HepG2 (cell line): ENCODE measurements around the gene ERCC2. TPM values are rescaled to one million over a fixed set of nuclear protein-coding genes. Genes with fewer than 3 reads are reported as not detected.

ENCODE experiments used
- ATF1 ChIP-seq: IDR thresholded peaks from 2 replicates; pipeline ENCODE4 v1.6.1; 2016; ENCODE audit warnings: mild to moderate bottlenecking, control low read depth
- CHD2 ChIP-seq: IDR thresholded peaks from 2 replicates; pipeline ENCODE4 v1.6.1; 2011; ENCODE audit warnings: low read depth, low read length, improper control_type of control experiment
- EEA1 ChIP-seq: sonication (generic); formaldehyde crosslinking; IDR thresholded peaks from 2 replicates; pipeline ENCODE4 v1.5.1; 2020; ENCODE audit warnings: mild to moderate bottlenecking, missing genetic modification reagents, borderline replicate concordance
- ESRRA ChIP-seq: sonication (generic); formaldehyde crosslinking; IDR thresholded peaks from 2 replicates; pipeline ENCODE4 v1.5.1; 2020; ENCODE audit warnings: mild to moderate bottlenecking, low read depth, missing genetic modification reagents
- FOXA1 ChIP-seq, 2 experiments: fragments of 450-650 bp in 1 of 2; sonication (generic) in 1 of 2; formaldehyde crosslinking in 1 of 2; IDR thresholded peaks; 2 replicates each; pipeline versions ENCODE4 v1.4.0 to v1.6.1; 2016 to 2020; ENCODE audit warnings: missing genetic modification reagents in 1 of 2
- KDM5A ChIP-seq: fragments of 200-600 bp; sonication (generic); IDR thresholded peaks from 2 replicates; pipeline ENCODE4 v1.7.0; 2018; ENCODE audit warnings: antibody characterized with exemption, mild to moderate bottlenecking, low read length, borderline replicate concordance
- MZF1 ChIP-seq: sonication (generic); formaldehyde crosslinking; IDR thresholded peaks from 2 replicates; pipeline ENCODE4 v1.8.1; 2023; ENCODE audit warnings: mild to moderate bottlenecking, missing genetic modification reagents, borderline replicate concordance
- PLRG1 ChIP-seq: fragments of 450-650 bp; conservative IDR thresholded peaks from 2 replicates; pipeline ENCODE4 v1.6.1; 2016
- POLR2A ChIP-seq, 2 experiments: IDR thresholded peaks; 2 replicates each; pipeline ENCODE4 v1.6.1; 2011; ENCODE audit warnings: low read depth in 2 of 2, low read length in 2 of 2, mild to moderate bottlenecking in 1 of 2, moderate library complexity in 1 of 2; ENCODE audit not compliant: insufficient read depth in 1 of 2
- POLR2AphosphoS5 ChIP-seq: IDR thresholded peaks from 2 replicates; pipeline ENCODE4 v1.6.1; 2012; ENCODE audit warnings: low read depth, low read length
- SIX4 ChIP-seq: sonication (generic); formaldehyde crosslinking; IDR thresholded peaks from 2 replicates; pipeline ENCODE4 v1.4.0; 2020; ENCODE audit warnings: missing genetic modification reagents
- SMC3 ChIP-seq: IDR thresholded peaks from 2 replicates; pipeline ENCODE4 v1.6.1; 2011; ENCODE audit warnings: low read length, improper control_type of control experiment
- SYNCRIP ChIP-seq: fragments of 200-400 bp; formaldehyde crosslinking; IDR thresholded peaks from 2 replicates; pipeline ENCODE4 v1.6.1; 2018; ENCODE audit warnings: mild to moderate bottlenecking, low read depth, low read length; ENCODE audit not compliant: insufficient read depth
- TAF1 ChIP-seq: sonication (generic); formaldehyde crosslinking; IDR thresholded peaks from 2 replicates; pipeline ENCODE4 v1.4.0; 2020; ENCODE audit warnings: missing genetic modification reagents
- YEATS4 ChIP-seq: sonication (generic); formaldehyde crosslinking; IDR thresholded peaks from 2 replicates; pipeline ENCODE4 v1.4.0; 2020; ENCODE audit warnings: missing genetic modification reagents, borderline replicate concordance
- ZFP90 ChIP-seq: sonication (generic); formaldehyde crosslinking; IDR thresholded peaks from 2 replicates; pipeline ENCODE4 v1.8.0; 2022; ENCODE audit warnings: missing genetic modification reagents, mild to moderate bottlenecking, inconsistent platforms, borderline replicate concordance
- ZNF256 ChIP-seq: sonication (generic); formaldehyde crosslinking; conservative IDR thresholded peaks from 2 replicates; pipeline ENCODE4 v1.4.0; 2020; ENCODE audit warnings: missing genetic modification reagents
- ZNF703 ChIP-seq: sonication (generic); formaldehyde crosslinking; IDR thresholded peaks from 2 replicates; pipeline ENCODE4 v1.5.1; 2020; ENCODE audit warnings: missing genetic modification reagents, mild to moderate bottlenecking, moderate library complexity, borderline replicate concordance
- ZNF782 ChIP-seq: sonication (generic); formaldehyde crosslinking; IDR thresholded peaks from 2 replicates; pipeline ENCODE4 v1.4.0; 2020; ENCODE audit warnings: missing genetic modification reagents, mild to moderate bottlenecking, borderline replicate concordance
- polyA plus RNA-seq, 8 experiments: library from polyadenylated mRNA; depleted of rRNA in 3 of 8; stranded (reverse) in 7 of 8; unstranded in 1 of 8; fragments of >200 nt; fragmentation: Illumina TruSeq in 4 of 8; extraction: Trizol in 4 of 8; gene quantifications; 2 replicates each; pipeline versions ENCODE4 v1.2.1 to v1.2.3, GENCODE V29; 2011 to 2016; ENCODE audit warnings: low read depth in 4 of 8, missing spikeins in 1 of 8, mixed read lengths in 1 of 8; ENCODE audit not compliant: insufficient read depth in 1 of 8
- total RNA-seq, 5 experiments: library from RNA; depleted of rRNA; stranded (reverse); fragments of >200 nt; fragmentation: Illumina TruSeq; extraction: Trizol; gene quantifications; 2 replicates each; pipeline ENCODE4 v1.2.3, GENCODE V29; 2016; ENCODE audit warnings: low read depth in 1 of 5
- TF ChIP-seq, protein P1 (sequence below): fragments of 450-650 bp; IDR thresholded peaks from 2 replicates; pipeline ENCODE4 v1.6.1; 2016
- TF ChIP-seq, protein P2 (sequence below): IDR thresholded peaks from 2 replicates; pipeline ENCODE4 v1.6.1; 2016; ENCODE audit warnings: missing biosample characterization, missing genetic modification reagents, low read depth
- TF ChIP-seq, protein P3 (sequence below), 2 experiments: sonication (generic) in 1 of 2; formaldehyde crosslinking in 1 of 2; IDR thresholded peaks; 2 replicates each; pipeline versions ENCODE4 v1.6.1 to v1.9.0; 2014 to 2022; ENCODE audit warnings: antibody characterized with exemption in 1 of 2, borderline replicate concordance in 1 of 2, inconsistent platforms in 1 of 2, low read depth in 1 of 2, missing genetic modification reagents in 1 of 2

ERCC2 gene
- total and polyA plus RNA-seq, 2 of the 13 experiments (the other 11 are each of a cell fraction or from before 2014, with no cell fraction given): 25.4 to 49.2 TPM

DNA sequence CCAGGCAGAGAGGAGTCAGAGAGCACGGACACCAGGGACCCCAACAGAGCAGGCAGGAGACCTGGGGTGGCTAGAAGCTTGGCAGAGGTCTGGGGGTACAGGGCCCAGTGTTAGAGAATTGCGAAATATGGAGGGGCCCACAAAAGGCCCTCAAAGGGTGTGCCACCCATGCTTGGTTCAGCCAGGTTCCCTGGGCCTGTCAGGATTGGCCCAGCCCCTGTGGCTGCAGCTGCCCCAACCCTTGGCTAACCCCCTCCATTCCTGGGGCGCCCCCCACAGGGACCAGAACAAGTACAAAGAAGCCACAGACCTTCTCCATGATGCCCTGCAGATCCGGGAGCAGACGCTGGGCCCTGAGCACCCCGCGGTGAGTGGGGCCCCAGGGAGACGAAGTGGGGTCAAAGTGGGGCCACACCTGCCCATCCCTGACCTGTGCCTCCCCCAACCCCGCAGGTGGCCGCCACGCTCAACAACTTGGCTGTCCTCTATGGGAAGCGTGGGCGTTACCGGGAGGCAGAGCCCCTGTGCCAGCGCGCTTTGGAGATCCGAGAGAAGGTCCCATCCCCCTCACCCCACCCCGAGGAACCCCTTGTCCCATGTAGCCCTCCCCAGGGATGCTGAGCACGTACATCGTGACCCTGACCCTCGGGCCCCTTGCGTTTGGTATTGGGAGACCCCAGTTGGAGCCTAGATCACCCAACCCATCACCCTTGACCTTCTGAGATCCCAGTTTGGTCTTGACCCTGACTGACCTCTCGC, 21.8 kb downstream of the ERCC2 start (continued):
- TF ChIP-seq SIX4 (CRISPR knock-in tag) (no peak), FOXA1 (IDR thresholded peaks at IDR 0.05) (no peak), FOXA1 (CRISPR knock-in tag; IDR thresholded peaks at IDR 0.05) (no peak), POLR2A (IDR thresholded peaks at IDR 0.05; ENCODE audit: insufficient read depth in 1 of 2, low read depth in 2 of 2, low read length in 2 of 2) (peak in 1 of 2 experiments; percentile 18; a peak in 1 of 4 replicates), PLRG1 (no peak), ZNF703 (no peak), SMC3 (no peak), MZF1 (CRISPR knock-in tag) (no peak), EEA1 (CRISPR knock-in tag) (no peak), YEATS4 (CRISPR knock-in tag) (no peak), CHD2 (no peak), ATF1 (no peak), KDM5A (no peak), POLR2AphosphoS5 (no peak), SYNCRIP (no peak), TAF1 (CRISPR knock-in tag) (no peak), ESRRA (no peak), ZNF782 (no peak), ZNF256 (CRISPR knock-in tag) (no peak), ZFP90 (CRISPR knock-in tag) (no peak)
- TF ChIP-seq, protein P1, sequence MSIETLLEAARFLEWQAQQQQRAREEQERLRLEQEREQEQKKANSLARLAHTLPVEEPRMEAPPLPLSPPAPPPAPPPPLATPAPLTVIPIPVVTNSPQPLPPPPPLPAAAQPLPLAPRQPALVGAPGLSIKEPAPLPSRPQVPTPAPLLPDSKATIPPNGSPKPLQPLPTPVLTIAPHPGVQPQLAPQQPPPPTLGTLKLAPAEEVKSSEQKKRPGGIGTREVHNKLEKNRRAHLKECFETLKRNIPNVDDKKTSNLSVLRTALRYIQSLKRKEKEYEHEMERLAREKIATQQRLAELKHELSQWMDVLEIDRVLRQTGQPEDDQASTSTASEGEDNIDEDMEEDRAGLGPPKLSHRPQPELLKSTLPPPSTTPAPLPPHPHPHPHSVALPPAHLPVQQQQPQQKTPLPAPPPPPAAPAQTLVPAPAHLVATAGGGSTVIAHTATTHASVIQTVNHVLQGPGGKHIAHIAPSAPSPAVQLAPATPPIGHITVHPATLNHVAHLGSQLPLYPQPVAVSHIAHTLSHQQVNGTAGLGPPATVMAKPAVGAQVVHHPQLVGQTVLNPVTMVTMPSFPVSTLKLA: no peak
- TF ChIP-seq, protein P2, sequence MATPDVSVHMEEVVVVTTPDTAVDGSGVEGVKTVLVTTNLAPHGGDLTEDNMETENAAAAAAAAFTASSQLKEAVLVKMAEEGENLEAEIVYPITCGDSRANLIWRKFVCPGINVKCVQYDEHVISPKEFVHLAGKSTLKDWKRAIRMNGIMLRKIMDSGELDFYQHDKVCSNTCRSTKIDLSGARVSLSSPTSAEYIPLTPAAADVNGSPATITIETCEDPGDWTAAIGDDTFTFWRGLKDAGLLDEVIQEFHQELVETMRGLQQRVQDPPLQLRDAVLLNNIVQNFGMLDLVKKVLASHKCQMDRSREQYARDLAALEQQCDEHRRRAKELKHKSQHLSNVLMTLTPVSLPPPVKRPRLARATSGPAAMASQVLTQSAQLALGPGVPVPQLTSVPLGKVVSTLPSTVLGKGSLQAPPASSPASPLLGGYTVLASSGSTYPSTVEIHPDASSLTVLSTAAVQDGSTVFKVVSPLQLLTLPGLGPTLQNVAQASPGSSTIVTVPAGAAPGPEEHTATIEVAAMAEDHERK (CRISPR knock-in tag): no peak
- TF ChIP-seq, protein P3, sequence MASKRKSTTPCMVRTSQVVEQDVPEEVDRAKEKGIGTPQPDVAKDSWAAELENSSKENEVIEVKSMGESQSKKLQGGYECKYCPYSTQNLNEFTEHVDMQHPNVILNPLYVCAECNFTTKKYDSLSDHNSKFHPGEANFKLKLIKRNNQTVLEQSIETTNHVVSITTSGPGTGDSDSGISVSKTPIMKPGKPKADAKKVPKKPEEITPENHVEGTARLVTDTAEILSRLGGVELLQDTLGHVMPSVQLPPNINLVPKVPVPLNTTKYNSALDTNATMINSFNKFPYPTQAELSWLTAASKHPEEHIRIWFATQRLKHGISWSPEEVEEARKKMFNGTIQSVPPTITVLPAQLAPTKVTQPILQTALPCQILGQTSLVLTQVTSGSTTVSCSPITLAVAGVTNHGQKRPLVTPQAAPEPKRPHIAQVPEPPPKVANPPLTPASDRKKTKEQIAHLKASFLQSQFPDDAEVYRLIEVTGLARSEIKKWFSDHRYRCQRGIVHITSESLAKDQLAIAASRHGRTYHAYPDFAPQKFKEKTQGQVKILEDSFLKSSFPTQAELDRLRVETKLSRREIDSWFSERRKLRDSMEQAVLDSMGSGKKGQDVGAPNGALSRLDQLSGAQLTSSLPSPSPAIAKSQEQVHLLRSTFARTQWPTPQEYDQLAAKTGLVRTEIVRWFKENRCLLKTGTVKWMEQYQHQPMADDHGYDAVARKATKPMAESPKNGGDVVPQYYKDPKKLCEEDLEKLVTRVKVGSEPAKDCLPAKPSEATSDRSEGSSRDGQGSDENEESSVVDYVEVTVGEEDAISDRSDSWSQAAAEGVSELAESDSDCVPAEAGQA (IDR thresholded peaks at IDR 0.05; ENCODE audit: low read depth): no peak
- TF ChIP-seq, protein P3 (CRISPR knock-in tag; IDR thresholded peaks at IDR 0.05; ENCODE audit: borderline replicate concordance): no peak
